OCI-LY1 (cell line): ENCODE results near the gene LPCAT1.

ENCODE experiments used
- H2AFZ ChIP-seq: fragments of 200-600 bp; sonication (generic), shearing (Covaris generic); 2 replicates; pipeline ENCODE4 v1.6.0; 2014; ENCODE audit warnings: antibody characterized with exemption, mild to moderate bottlenecking, low read length
- H3F3A ChIP-seq: fragments of 200-600 bp; sonication (generic), shearing (Covaris generic); 2 replicates; pipeline ENCODE4 v1.6.0; 2014; ENCODE audit warnings: mild to moderate bottlenecking, antibody characterized with exemption, low read length, moderate library complexity; ENCODE audit not compliant: insufficient read depth
- H3K27ac ChIP-seq: fragments of 200-600 bp; sonication (generic); 2 replicates; pipeline ENCODE4 v1.5.1; 2014; ENCODE audit warnings: low read length, mixed run types, mild to moderate bottlenecking, low read depth; ENCODE audit not compliant: poor library complexity, severe bottlenecking
- H3K27me3 ChIP-seq: fragments of 200-600 bp; sonication (generic); 2 replicates; pipeline ENCODE4 v1.6.0; 2014; ENCODE audit warnings: antibody characterized with exemption, mild to moderate bottlenecking, low read length, moderate library complexity; ENCODE audit not compliant: insufficient read depth
- H3K36me3 ChIP-seq: fragments of 200-600 bp; sonication (generic); 2 replicates; pipeline ENCODE4 v1.6.1; 2014; ENCODE audit warnings: mild to moderate bottlenecking, antibody characterized with exemption, low read length, moderate library complexity, mixed read lengths; ENCODE audit not compliant: insufficient read depth
- H3K4me1 ChIP-seq: fragments of 200-600 bp; sonication (generic); 2 replicates; pipeline ENCODE4 v1.5.1; 2014; ENCODE audit warnings: mild to moderate bottlenecking, low read length, moderate library complexity; ENCODE audit not compliant: insufficient read depth, severe bottlenecking
- H3K4me2 ChIP-seq: fragments of 200-600 bp; sonication (generic), shearing (Covaris generic); 2 replicates; pipeline ENCODE4 v1.6.1; 2014; ENCODE audit warnings: low read length
- H3K4me3 ChIP-seq: fragments of 200-600 bp; sonication (generic); 2 replicates; pipeline ENCODE4 v1.5.1; 2014; ENCODE audit warnings: low read length, low read depth, mild to moderate bottlenecking, mixed read lengths; ENCODE audit not compliant: poor library complexity, severe bottlenecking
- H3K79me2 ChIP-seq: fragments of 200-600 bp; shearing (Covaris generic); 2 replicates; pipeline ENCODE4 v1.6.1; 2016; ENCODE audit warnings: mixed run types, low read length, mixed read lengths; ENCODE audit not compliant: insufficient read depth
- H3K9ac ChIP-seq: fragments of 200-600 bp; sonication (generic), shearing (Covaris generic); 2 replicates; pipeline ENCODE4 v1.6.1; 2014; ENCODE audit warnings: mild to moderate bottlenecking, low read length, mixed read lengths
- H3K9me2 ChIP-seq: fragments of 200-600 bp; sonication (generic), shearing (Covaris generic); 2 replicates; pipeline ENCODE4 v1.6.1; 2014; ENCODE audit warnings: low read depth, mild to moderate bottlenecking, low read length, mixed read lengths
- H3K9me3 ChIP-seq: fragments of 200-600 bp; shearing (Covaris generic); 2 replicates; pipeline ENCODE4 v1.6.1; 2014; ENCODE audit warnings: low read length, mixed read lengths
- H4K20me1 ChIP-seq: fragments of 200-600 bp; sonication (generic), shearing (Covaris generic); 2 replicates; pipeline ENCODE4 v1.6.0; 2016; ENCODE audit warnings: mild to moderate bottlenecking, low read length; ENCODE audit not compliant: insufficient read depth
- CTCF ChIP-seq: fragments of 200-600 bp; sonication (generic), shearing (Covaris generic); IDR thresholded peaks from 2 replicates; pipeline ENCODE4 v1.5.1; 2017; ENCODE audit warnings: mild to moderate bottlenecking, antibody characterized with exemption, low read length, moderate library complexity, mixed read lengths
- EZH2 ChIP-seq: fragments of 200-600 bp; sonication (generic), shearing (Covaris generic); IDR thresholded peaks from 2 replicates; pipeline ENCODE4 v1.8.0; 2017; ENCODE audit warnings: borderline replicate concordance, mixed run types, mild to moderate bottlenecking, antibody characterized with exemption, low read length, moderate library complexity, mixed read lengths

The LPCAT1 gene

GRCh38 chr5:1504617-1505016 is 19.1 kb downstream of the LPCAT1 start:
- Histone ChIP-seq H3K9ac (no peak overlapping the region), H3F3A (peaks cover 5% of the 10 kb centered on the region; the same call in 1 of the 2 replicates), H3K4me3 (no peak overlapping the region), H3K27me3 (no peaks in the 10 kb centered on the region), H3K4me1 (peaks cover 30% of the 10 kb centered on the region), H3K9me3 (no peaks in the 10 kb centered on the region), H4K20me1 (no peaks in the 10 kb centered on the region), H3K79me2 (no peaks in the 10 kb centered on the region), H3K36me3 (no peaks in the 10 kb centered on the region), H2AFZ (no peak overlapping the region), H3K4me2 (peak overlapping the region; percentile 53; the same call in 1 of the 2 replicates), H3K9me2 (no peaks in the 10 kb centered on the region), H3K27ac (peak overlapping the region; percentile 62)
- TF ChIP-seq CTCF, result no peak
- TF ChIP-seq EZH2, result no peak

GRCh38 chr5:1504069-1504595 is 19.6 kb downstream of the LPCAT1 start:
- H3K4me3 ChIP-seq, result peak overlapping the region; percentile 30

GRCh38 chr5:1503241-1504068 is 20.3 kb downstream of the LPCAT1 start:
- H3K36me3 ChIP-seq, result 0 out of 2 replicates have a peak, but pooled peaks cover 5% of the 10 kb centered on the region
- TF ChIP-seq CTCF, result no peak
- TF ChIP-seq EZH2, result no peak
- H4K20me1 ChIP-seq, result no peaks in the 10 kb centered on the region

More at GRCh38 chr5:1504069-1504595, 19.6 kb downstream of the LPCAT1 start:
- Histone ChIP-seq H3K79me2 (no peaks in the 10 kb centered on the region), H3K9ac (no peak overlapping the region; the same call in 1 of the 2 replicates), H3K9me3 (no peaks in the 10 kb centered on the region), H3K9me2 (no peaks in the 10 kb centered on the region), H2AFZ (no peak overlapping the region), H3F3A (peaks cover 5% of the 10 kb centered on the region; the same call in 1 of the 2 replicates), H3K4me2 (peak overlapping the region; percentile 53), H3K27me3 (no peaks in the 10 kb centered on the region), H3K27ac (peak overlapping the region; percentile 62), H3K4me1 (peaks cover 30% of the 10 kb centered on the region), H3K36me3 (no peaks in the 10 kb centered on the region), H4K20me1 (no peaks in the 10 kb centered on the region)
- TF ChIP-seq EZH2, result no peak
- TF ChIP-seq CTCF, result peak; percentile 26

More at GRCh38 chr5:1503241-1504068, 20.3 kb downstream of the LPCAT1 start:
- Histone ChIP-seq H3K4me3 (peak overlapping the region; percentile 30), H3F3A (peaks cover 5% of the 10 kb centered on the region; the same call in 1 of the 2 replicates), H3K79me2 (no peaks in the 10 kb centered on the region), H2AFZ (no peak overlapping the region), H3K9me3 (no peaks in the 10 kb centered on the region), H3K4me1 (peaks cover 30% of the 10 kb centered on the region), H3K4me2 (peak overlapping the region; percentile 53), H3K27me3 (no peaks in the 10 kb centered on the region), H3K27ac (peak overlapping the region; percentile 62), H3K9ac (no peak overlapping the region; the same call in 1 of the 2 replicates), H3K9me2 (no peaks in the 10 kb centered on the region)
